ENCODE measurements around the gene ANKS1B. TPM values are rescaled to one million over a fixed set of nuclear protein-coding genes. Genes with fewer than 3 reads are reported as not detected.

Gene ANKS1B
- total RNA-seq, 1 experiment from 2014 or later: 9.7 TPM

GRCh38 chr12:99977550-99977949, 7.2 kb downstream of the ANKS1B start:
- ChIA-PET POLR2A (no interaction called here), CTCF (no interaction called here)
- no peak for ATAC-seq
- BruUV-seq (replicated peaks): no TSS peak
- no peak overlapping the region for H3K4me3 ChIP-seq (ENCODE audit: low read depth in 2 of 2, low read length in 2 of 2)
- H3K4me1 ChIP-seq (ENCODE audit: control insufficient read depth, insufficient read depth, low read length): peaks cover 3% of the 10 kb centered on the region; the same call in 1 of the 2 replicates
- DNase-seq (ENCODE audit: low read depth, low spot score): no peak
- no peaks in the 10 kb centered on the region for H3K27me3 ChIP-seq (ENCODE audit: control insufficient read depth, insufficient read depth, low read length)
- intact Hi-C loops (cut with micrococcal nuclease; ENCODE audit: unreplicated experiment): no loop called here
- H3K27ac ChIP-seq (ENCODE audit: low read length): no peak overlapping the region
- TF ChIP-seq TCF7L2 (IDR thresholded peaks at IDR 0.05; ENCODE audit: low read depth, low read length): no peak
- no peak for TF ChIP-seq POLR2AphosphoS5 (IDR thresholded peaks at IDR 0.05; ENCODE audit: low read depth, low read length)
- no peak for TF ChIP-seq REST (IDR thresholded peaks at IDR 0.05; ENCODE audit: insufficient read depth in 1 of 2, low read depth in 2 of 2, low read length in 1 of 2)
- no peak for TF ChIP-seq SIN3A (IDR thresholded peaks at IDR 0.05; ENCODE audit: borderline replicate concordance, insufficient read depth, low read depth, low read length)
- TF ChIP-seq CTCF (IDR thresholded peaks at IDR 0.05): no peak
- in situ Hi-C loops (cut with HindIII; ENCODE audit: low pct_unique_long_range_greater_than_20kb, low sequenced_read_pairs): no loop called here
- no peaks in the 10 kb centered on the region for H3K9me3 ChIP-seq (ENCODE audit: control insufficient read depth, insufficient read depth, low read depth, low read length)
- no peaks in the 10 kb centered on the region for H3K36me3 ChIP-seq (ENCODE audit: control insufficient read depth, insufficient read depth, low read length)

- no peaks in the 10 kb centered on the region for H3K36me3 ChIP-seq (ENCODE audit: control insufficient read depth, insufficient read depth, low read length)
- no TSS peak for BruUV-seq (replicated peaks)
- no peaks in the 10 kb centered on the region for H3K9me3 ChIP-seq (ENCODE audit: control insufficient read depth, insufficient read depth, low read depth, low read length)
- POLR2A ChIA-PET: no interaction called here
- in situ Hi-C loops (cut with HindIII; ENCODE audit: low pct_unique_long_range_greater_than_20kb, low sequenced_read_pairs): no loop called here
- TF ChIP-seq SIN3A (IDR thresholded peaks at IDR 0.05; ENCODE audit: borderline replicate concordance, insufficient read depth, low read depth, low read length): no peak
- no peak for TF ChIP-seq POLR2AphosphoS5 (IDR thresholded peaks at IDR 0.05; ENCODE audit: low read depth, low read length)
- no peak for TF ChIP-seq REST (IDR thresholded peaks at IDR 0.05; ENCODE audit: insufficient read depth in 1 of 2, low read depth in 2 of 2, low read length in 1 of 2)
- TF ChIP-seq TCF7L2 (IDR thresholded peaks at IDR 0.05; ENCODE audit: low read depth, low read length): no peak
- no peak for TF ChIP-seq CTCF (IDR thresholded peaks at IDR 0.05)
- ATAC-seq: no peak
- 0 out of 2 replicates have a peak, but pooled peaks cover 3% of the 10 kb centered on the region for H3K4me1 ChIP-seq (ENCODE audit: control insufficient read depth, insufficient read depth, low read length)
- H3K27ac ChIP-seq (ENCODE audit: low read length): no peak overlapping the region
- intact Hi-C loops (cut with micrococcal nuclease; ENCODE audit: unreplicated experiment): no loop called here
- DNase-seq (ENCODE audit: low read depth, low spot score): no peak
- no peaks in the 10 kb centered on the region for H3K27me3 ChIP-seq (ENCODE audit: control insufficient read depth, insufficient read depth, low read length)
- CTCF ChIA-PET: no interaction called here
- no peak overlapping the region for H3K4me3 ChIP-seq (ENCODE audit: low read depth in 2 of 2, low read length in 2 of 2)
These were observed 8.0 kb downstream of the ANKS1B start for GRCh38 chr12:99976762-99977161.
